ENCODE data around the gene EEF2K.
"Not testable (repeated sequence)": the region's sequence is repeated elsewhere in the genome, so short reads cannot be mapped to it uniquely, and the experiment has no call there.

Gene EEF2K

DNA sequence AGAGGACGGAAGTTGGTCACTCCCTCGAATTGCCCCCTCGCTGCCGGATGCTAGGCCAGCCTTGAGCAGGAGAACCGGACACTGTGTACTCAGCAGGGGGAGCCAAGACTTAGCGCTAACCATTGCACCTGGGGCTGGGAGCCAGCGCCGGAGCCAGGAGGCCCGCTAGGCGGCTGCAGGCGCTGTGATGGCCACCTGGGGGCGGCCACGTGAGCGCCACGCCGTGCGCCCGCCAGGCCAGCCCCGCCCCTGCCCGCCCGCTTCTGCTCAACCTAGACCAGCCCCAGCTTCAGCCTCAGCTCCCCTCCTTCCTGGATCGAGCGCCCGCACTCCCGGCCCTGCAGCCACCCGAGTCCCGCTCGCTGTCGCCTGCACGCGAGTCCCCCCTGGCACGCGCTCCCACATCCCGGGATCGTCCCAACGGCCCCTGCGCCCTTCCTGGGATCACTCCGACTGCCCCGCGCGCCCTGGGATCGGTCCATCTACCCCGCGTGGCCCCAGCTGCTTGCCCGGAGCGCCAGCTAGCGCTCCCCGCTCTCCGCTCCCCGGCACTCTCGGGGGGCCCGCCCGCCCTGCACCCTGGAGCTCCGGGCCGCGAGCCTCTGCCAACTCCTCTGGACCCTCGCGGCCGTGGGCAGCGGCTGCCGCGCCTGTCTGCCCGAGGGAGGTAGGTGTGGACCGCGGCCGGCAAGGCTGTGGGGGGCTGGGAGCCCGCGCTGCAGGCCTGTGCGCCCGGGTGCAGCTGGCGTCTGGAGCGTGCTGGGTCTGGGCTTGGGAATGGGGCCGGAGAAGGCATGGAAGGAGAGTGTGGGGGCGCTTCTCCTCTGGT, at the start of gene EEF2K:
Gene EEF2K (plus strand): TSS at position 266 of the 829 bp plus-strand sequence. CDS start 19,452 bp downstream, outside the sequence.
- peak; percentile 91 for DNase-seq (ENCODE audit: low spot score)

- no peak for DNase-seq (ENCODE audit: low spot score)
Observed at GRCh38 chr16:22161401-22161800, 44.7 kb upstream of the EEF2K start.

GRCh38 chr16:22161999-22162655, 44.0 kb upstream of the EEF2K start, which contains the start of gene SDR42E2:
Gene SDR42E2, plus strand, starts transcription at chr16:22162506. Its CDS starts 3,077 bp downstream, at chr16:22165583.
- no peak for DNase-seq (ENCODE audit: low spot score)

DNA sequence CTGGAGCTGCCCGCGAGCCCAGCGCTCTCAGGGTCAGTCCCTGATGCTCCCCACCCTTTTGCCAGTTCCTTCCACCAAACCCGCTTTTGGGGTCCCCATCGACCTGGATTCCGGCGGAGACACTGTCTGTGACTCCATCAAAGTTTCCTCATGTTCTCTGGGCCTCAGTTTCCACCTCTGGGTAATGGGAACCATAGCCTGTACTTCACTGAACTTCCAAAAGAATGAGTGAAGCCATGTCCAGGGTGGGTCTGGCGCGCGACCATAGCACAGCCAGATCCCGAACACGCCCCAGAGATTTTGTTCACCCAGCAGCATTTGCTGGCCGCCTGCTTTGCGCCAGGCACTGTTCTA, 43.4 kb upstream of the EEF2K start:
- DNase-seq (ENCODE audit: low spot score), result no peak

DNA sequence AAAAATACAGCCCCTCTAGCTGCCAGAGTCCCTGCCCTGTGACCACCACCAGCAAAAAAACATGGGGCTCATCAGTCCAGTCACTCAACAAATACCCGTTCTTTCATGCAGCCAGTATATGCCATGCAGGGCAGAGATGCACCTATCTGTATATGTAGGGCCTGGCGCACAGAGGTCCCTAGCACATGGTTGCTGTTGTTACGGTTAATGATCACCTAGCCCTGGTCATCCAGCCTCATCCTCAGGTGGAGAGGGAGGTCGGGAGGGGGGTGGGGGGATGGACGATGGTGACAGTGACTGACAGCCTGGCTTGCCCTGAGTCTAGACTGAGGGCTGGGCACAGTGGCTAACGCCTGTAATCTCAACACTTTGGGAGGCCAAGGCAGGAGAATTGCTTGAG, 42.3 kb upstream of the EEF2K start:
- DNase-seq (ENCODE audit: low spot score), result no peak

GRCh38 chr16:22164482-22164881, 41.6 kb upstream of the EEF2K start:
- DNase-seq (ENCODE audit: low spot score), result no peak

DNA sequence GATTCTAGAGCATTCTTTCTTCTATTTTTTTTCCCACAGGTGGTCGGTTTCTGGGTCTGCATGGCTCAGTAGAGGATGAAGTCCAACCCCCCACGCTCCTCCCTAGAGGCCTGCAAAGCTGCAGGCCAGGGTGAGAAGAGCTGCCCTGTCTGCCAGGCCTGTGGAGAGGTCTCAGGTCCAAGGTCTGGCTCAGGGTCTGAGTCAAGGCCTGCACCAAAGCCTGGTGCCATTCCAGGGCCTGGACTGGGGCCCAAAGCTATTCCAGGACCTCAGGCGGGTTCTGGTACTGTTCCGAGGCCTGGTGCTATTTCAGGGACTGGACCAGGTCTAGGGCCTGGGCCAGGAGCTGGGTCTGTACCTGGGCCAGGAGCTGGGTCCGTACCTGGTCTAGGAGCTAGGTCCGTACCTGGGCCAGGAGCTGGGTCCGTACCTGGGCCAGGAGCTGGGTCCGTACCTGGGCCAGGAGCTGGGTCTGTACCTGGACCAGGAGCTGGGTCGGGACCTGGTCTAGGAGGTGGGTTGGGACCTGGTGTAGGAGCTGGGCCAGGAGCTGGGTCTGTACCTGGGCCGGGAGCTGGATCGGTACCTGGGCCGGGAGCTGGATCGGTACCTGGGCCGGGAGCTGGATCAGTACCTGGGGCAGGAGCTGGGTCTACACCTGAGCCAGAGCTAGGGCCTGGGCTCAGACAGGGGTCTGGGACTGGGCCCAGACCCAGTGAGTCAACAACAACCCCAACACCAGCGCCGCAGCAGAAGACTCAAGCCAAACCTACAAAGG, 40.4 kb upstream of the EEF2K start:
- no peak for DNase-seq (ENCODE audit: low spot score)

GRCh38 chr16:22171953-22172352, 34.1 kb upstream of the EEF2K start:
- DNase-seq (ENCODE audit: low spot score), result no peak

GRCh38 chr16:22172642-22173041, 33.4 kb upstream of the EEF2K start:
- DNase-seq (ENCODE audit: low spot score), result not testable (repeated sequence)

- DNase-seq (ENCODE audit: low spot score), result no peak
Observed at GRCh38 chr16:22174642-22175041, 31.4 kb upstream of the EEF2K start.

GRCh38 chr16:22177968-22178930, 27.8 kb upstream of the EEF2K start:
- DNase-seq (ENCODE audit: low spot score), result no peak

DNA sequence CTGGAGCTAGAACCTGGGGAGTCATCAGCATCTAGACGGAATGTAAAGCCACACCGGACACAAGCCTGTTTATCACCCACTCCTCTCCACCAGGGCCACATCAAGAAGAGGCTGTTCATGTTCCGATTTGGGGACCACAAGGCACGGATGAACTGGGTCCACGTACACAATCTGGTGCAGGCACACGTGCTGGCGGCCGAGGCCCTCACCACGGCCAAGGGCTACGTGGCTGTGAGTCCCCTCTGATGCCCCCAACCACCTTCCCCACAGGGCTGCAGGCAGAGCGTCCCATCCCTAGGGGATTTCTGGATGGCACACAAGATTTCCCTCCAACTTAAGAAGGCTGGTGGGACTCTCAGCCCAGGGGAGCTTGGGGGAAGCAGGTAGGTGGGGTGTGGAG, 24.7 kb upstream of the EEF2K start:
- DNase-seq (ENCODE audit: low spot score), result no peak

GRCh38 chr16:22181843-22182242, 24.2 kb upstream of the EEF2K start:
- no peak for DNase-seq (ENCODE audit: low spot score)

DNA sequence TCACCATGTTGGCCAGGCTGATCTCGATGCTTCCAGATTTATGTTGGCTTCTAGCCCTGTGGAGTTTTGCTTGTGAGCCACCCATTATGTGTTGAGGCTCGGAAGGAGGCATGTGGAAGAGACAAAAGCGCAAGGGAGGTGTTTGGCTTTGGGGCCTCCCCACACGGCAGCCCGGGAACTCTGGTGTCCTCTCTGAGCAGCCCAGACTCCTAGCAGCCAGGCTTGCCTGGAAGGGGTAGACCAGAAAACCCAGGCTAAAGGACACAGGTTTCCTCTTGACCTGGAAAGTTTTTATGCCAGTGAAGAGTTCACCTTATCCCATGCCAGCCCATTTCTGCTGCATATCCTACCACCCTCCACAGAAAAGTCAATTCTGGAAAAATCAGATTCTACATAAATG, 22.7 kb upstream of the EEF2K start:
- no peak for DNase-seq (ENCODE audit: low spot score)

DNA sequence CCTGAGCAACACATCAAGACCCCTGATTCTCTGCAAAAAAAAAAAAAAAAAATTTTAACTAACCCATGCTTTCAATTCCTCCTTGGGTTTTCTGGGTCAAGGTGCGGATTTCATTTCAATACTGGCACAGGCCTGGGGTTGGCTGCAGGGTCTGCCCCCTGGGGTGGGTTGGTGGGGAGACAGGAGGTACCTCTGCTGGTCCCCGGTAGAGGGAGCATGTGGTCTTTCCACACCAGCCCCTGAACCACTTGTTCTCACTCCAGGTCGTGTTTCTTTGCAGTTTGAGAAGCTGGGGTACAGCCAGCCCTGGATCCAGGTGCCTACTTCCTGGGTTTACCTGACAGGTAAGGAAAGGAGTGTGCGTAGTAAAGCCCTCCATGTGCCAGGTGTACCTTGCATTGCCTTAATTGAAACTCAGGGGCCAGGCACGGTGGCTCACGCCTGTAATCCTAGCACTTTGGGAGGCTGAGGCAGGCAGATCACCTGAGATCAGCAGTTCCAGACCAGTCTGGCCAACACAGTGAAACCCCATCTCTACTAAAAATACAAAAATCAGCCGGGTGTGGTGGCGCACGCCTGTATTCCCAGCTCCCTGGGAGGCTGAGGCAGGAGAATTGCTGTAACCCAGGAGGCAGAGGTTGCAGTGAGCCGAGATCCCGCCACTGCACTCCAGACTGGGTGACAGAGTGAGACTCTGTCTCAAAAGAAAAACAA, 22.0 kb upstream of the EEF2K start:
- no peak for DNase-seq (ENCODE audit: low spot score)

GRCh38 chr16:22184615-22184968, 21.5 kb upstream of the EEF2K start:
- DNase-seq (ENCODE audit: low spot score), result no peak

- DNase-seq (ENCODE audit: low spot score), result no peak
Observed at GRCh38 chr16:22186517-22186916, 19.6 kb upstream of the EEF2K start.

DNA sequence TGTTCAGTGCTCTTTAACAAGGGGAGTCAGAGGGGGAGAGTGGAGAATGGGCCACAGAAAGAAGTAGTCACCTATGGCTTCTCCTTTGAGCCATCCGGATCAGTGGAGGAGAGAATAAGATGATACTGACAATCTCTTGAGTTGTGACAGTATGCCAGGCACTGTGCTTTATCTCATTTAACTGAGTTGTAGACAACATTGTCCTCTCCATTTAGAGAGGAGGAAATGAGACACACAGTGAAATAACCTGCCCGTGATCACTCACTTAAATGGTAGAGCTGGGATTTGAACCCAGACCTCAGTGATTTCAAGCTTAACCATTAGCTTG, 17.8 kb upstream of the EEF2K start:
- DNase-seq (ENCODE audit: low spot score), result no peak

GRCh38 chr16:22188595-22189442, 17.3 kb upstream of the EEF2K start:
- peak; percentile 66 for DNase-seq (ENCODE audit: low spot score)

- no peak for DNase-seq (ENCODE audit: low spot score)
Observed at GRCh38 chr16:22189473-22190080, 16.5 kb upstream of the EEF2K start.
